WTC11 (cell line): ENCODE measurements around the gene TXN2. TPM values are rescaled to one million over a fixed set of nuclear protein-coding genes. Genes with fewer than 3 reads are reported as not detected.

Experiments
- ATAC-seq: fragments of 200-7000 bp; cut with Tn5 transposase; 2 replicates; pipeline ENCODE4 v1.10.0; 2021; ENCODE audit warnings: mild to moderate bottlenecking, moderate library complexity
- CTCF ChIA-PET: fragments of 300-600 bp; sonication (Branson Sonifier 250); formaldehyde crosslinking; loops from one replicate; lab custom pipeline; 2021; ENCODE audit warnings: antibody characterized with exemption; lab: Charles Lee
- POLR2A ChIA-PET: fragments of 350-600 bp; sonication (Branson Sonifier 250); formaldehyde crosslinking; loops from one replicate; lab custom pipeline; 2021; ENCODE audit warnings: antibody characterized with exemption; lab: Charles Lee
- DNase-seq: peaks from one replicate; pipeline ENCODE4 v3.0.0; 2021; ENCODE audit warnings: low spot score
- H3K27ac Mint-ChIP-seq: 2 replicates; pipeline ENCODE4 v1.8.0; 2021; ENCODE audit warnings: mixed read lengths
- H3K27me3 Mint-ChIP-seq: 2 replicates; pipeline ENCODE4 v1.8.0; 2021; ENCODE audit warnings: low read depth, mild to moderate bottlenecking, moderate library complexity, mixed read lengths
- H3K36me3 Mint-ChIP-seq: 2 replicates; pipeline ENCODE4 v1.8.0; 2021; ENCODE audit warnings: mixed read lengths
- H3K4me1 Mint-ChIP-seq: 2 replicates; pipeline ENCODE4 v1.8.0; 2022; ENCODE audit warnings: mixed read lengths
- H3K4me3 Mint-ChIP-seq: 2 replicates; pipeline ENCODE4 v1.8.0; 2021; ENCODE audit warnings: mild to moderate bottlenecking, moderate library complexity, mixed read lengths
- H3K9me3 Mint-ChIP-seq: 2 replicates; pipeline ENCODE4 v1.8.0; 2021; ENCODE audit warnings: mixed read lengths
- ATF1 ChIP-seq: sonication (generic); formaldehyde crosslinking; IDR thresholded peaks from 2 replicates; pipeline ENCODE4 v1.8.1; 2023; ENCODE audit warnings: mild to moderate bottlenecking, moderate library complexity, missing genetic modification reagents
- CTCF ChIP-seq: fragments of 200-600 bp; IDR thresholded peaks from 2 replicates; pipeline ENCODE4 v1.8.0; 2022; ENCODE audit warnings: antibody characterized with exemption
- E2F1 ChIP-seq: sonication (generic); formaldehyde crosslinking; IDR thresholded peaks from 2 replicates; pipeline ENCODE4 v1.8.0; 2022; ENCODE audit warnings: mild to moderate bottlenecking, missing genetic modification reagents
- EMX1 ChIP-seq: fragments of 250-450 bp; sonication (Bioruptor Pico); IDR thresholded peaks from 2 replicates; pipeline ENCODE4 v1.8.0; 2021; ENCODE audit warnings: mild to moderate bottlenecking
- FOXJ3 ChIP-seq: sonication (generic); formaldehyde crosslinking; IDR thresholded peaks from 2 replicates; pipeline ENCODE4 v1.9.0; 2021; ENCODE audit warnings: missing genetic modification reagents, mild to moderate bottlenecking, borderline replicate concordance
- GABPB1 ChIP-seq: sonication (generic); formaldehyde crosslinking; IDR thresholded peaks from 2 replicates; pipeline ENCODE4 v1.8.1; 2023; ENCODE audit warnings: mild to moderate bottlenecking, missing genetic modification reagents
- IRF1 ChIP-seq: sonication (generic); formaldehyde crosslinking; IDR thresholded peaks from 2 replicates; pipeline ENCODE4 v1.8.0; 2023; ENCODE audit warnings: missing genetic modification reagents
- IRF2 ChIP-seq: sonication (generic); formaldehyde crosslinking; IDR thresholded peaks from 2 replicates; pipeline ENCODE4 v1.8.0; 2022; ENCODE audit warnings: low read depth, missing genetic modification reagents, borderline replicate concordance
- MLX ChIP-seq: sonication (generic); formaldehyde crosslinking; IDR thresholded peaks from 2 replicates; pipeline ENCODE4 v1.8.1; 2023; ENCODE audit warnings: mild to moderate bottlenecking, missing genetic modification reagents, moderate library complexity
- MXD4 ChIP-seq: fragments of 250-450 bp; sonication (Bioruptor Pico); IDR thresholded peaks from 2 replicates; pipeline ENCODE4 v1.8.0; 2021; ENCODE audit warnings: mild to moderate bottlenecking, moderate library complexity, borderline replicate concordance
- NFATC4 ChIP-seq: fragments of 250-450 bp; sonication (Bioruptor Pico); IDR thresholded peaks from 2 replicates; pipeline ENCODE4 v1.9.0; 2021; ENCODE audit warnings: mild to moderate bottlenecking
- NFE2L1 ChIP-seq: sonication (generic); formaldehyde crosslinking; IDR thresholded peaks from 2 replicates; pipeline ENCODE4 v1.8.1; 2023; ENCODE audit warnings: missing genetic modification reagents
- NR2C2 ChIP-seq: sonication (generic); formaldehyde crosslinking; IDR thresholded peaks from 2 replicates; pipeline ENCODE4 v1.8.0; 2022; ENCODE audit warnings: mild to moderate bottlenecking, missing genetic modification reagents
- PRRX2 ChIP-seq: fragments of 250-450 bp; sonication (Bioruptor Pico); IDR thresholded peaks from 2 replicates; pipeline ENCODE4 v1.8.0; 2021; ENCODE audit warnings: mild to moderate bottlenecking
- SOX15 ChIP-seq: fragments of 250-450 bp; sonication (Bioruptor Pico); IDR thresholded peaks from 2 replicates; pipeline ENCODE4 v1.9.0; 2021; ENCODE audit warnings: mild to moderate bottlenecking
- ZBTB21 ChIP-seq: sonication (generic); formaldehyde crosslinking; IDR thresholded peaks from 2 replicates; pipeline ENCODE4 v1.8.1; 2023; ENCODE audit warnings: mild to moderate bottlenecking, missing genetic modification reagents, borderline replicate concordance
- ZBTB43 ChIP-seq: sonication (generic); formaldehyde crosslinking; IDR thresholded peaks from 2 replicates; pipeline ENCODE4 v1.8.1; 2023; ENCODE audit warnings: mild to moderate bottlenecking, missing genetic modification reagents
- ZMAT4 ChIP-seq: fragments of 250-450 bp; sonication (Bioruptor Pico); IDR thresholded peaks from 2 replicates; pipeline ENCODE4 v1.9.0; 2021; ENCODE audit warnings: mild to moderate bottlenecking
- ZNF219 ChIP-seq: sonication (generic); formaldehyde crosslinking; IDR thresholded peaks from 2 replicates; pipeline ENCODE4 v1.8.0; 2023; ENCODE audit warnings: missing genetic modification reagents, mild to moderate bottlenecking, borderline replicate concordance
- ZNF396 ChIP-seq: fragments of 250-450 bp; sonication (Bioruptor Pico); IDR thresholded peaks from 2 replicates; pipeline ENCODE4 v1.8.0; 2021; ENCODE audit warnings: mild to moderate bottlenecking, moderate library complexity, borderline replicate concordance
- ZNF416 ChIP-seq: fragments of 250-450 bp; sonication (Bioruptor Pico); IDR thresholded peaks from 2 replicates; pipeline ENCODE4 v1.9.0; 2021; ENCODE audit warnings: mild to moderate bottlenecking, inconsistent platforms
- ZNF532 ChIP-seq: fragments of 250-450 bp; sonication (Bioruptor Pico); IDR thresholded peaks from 2 replicates; pipeline ENCODE4 v1.9.0; 2021; ENCODE audit warnings: mild to moderate bottlenecking, borderline replicate concordance
- total RNA-seq: library from RNA; stranded (reverse); gene quantifications from 3 replicates; pipeline ENCODE4 v1.2.3, GENCODE V29; 2021

The TXN2 gene
- total RNA-seq, 1 experiment from 2014 or later = 57.6 TPM

- TF ChIP-seq E2F1 = no peak
- no peak for TF ChIP-seq ZNF396 (CRISPR knock-in tag)
- TF ChIP-seq PRRX2 (CRISPR knock-in tag) = no peak
- TF ChIP-seq MXD4 (CRISPR knock-in tag) = no peak
- TF ChIP-seq ATF1 (CRISPR knock-in tag) = no peak
- TF ChIP-seq SOX15 (CRISPR knock-in tag) = no peak
- no peak for TF ChIP-seq NFATC4 (CRISPR knock-in tag)
- no peak for TF ChIP-seq ZBTB21 (CRISPR knock-in tag)
These were observed 36.2 kb downstream of the TXN2 start (continued) for GRCh38 chr22:36445158-36445668.

- no peak overlapping the region for H3K4me3 Mint-ChIP-seq
- ChIA-PET POLR2A (no interaction called here), CTCF (interaction anchor here (0.6 to 2.5 kb wide), 4 partner anchors 15 to 142 kb away, joined by 3 to 11 read pairs (median 3); no protein-coding TSS in a partner anchor)
- TF ChIP-seq MLX (CRISPR knock-in tag) = no peak
- TF ChIP-seq PRRX2 (CRISPR knock-in tag) = no peak
- TF ChIP-seq IRF2 (CRISPR knock-in tag) = no peak
- TF ChIP-seq GABPB1 (CRISPR knock-in tag) = no peak
- no peak for TF ChIP-seq NR2C2 (CRISPR knock-in tag)
- no peak for TF ChIP-seq EMX1
- no peak for TF ChIP-seq ZBTB43
- no peak for TF ChIP-seq IRF1 (CRISPR knock-in tag)
- DNase-seq (no peak), ATAC-seq (no peak)
- no peaks in the 10 kb centered on the region for H3K27me3 Mint-ChIP-seq
- no peak overlapping the region for H3K27ac Mint-ChIP-seq
- H3K9me3 Mint-ChIP-seq = peaks cover 7% of the 10 kb centered on the region; the same call in 1 of the 2 replicates
- H3K36me3 Mint-ChIP-seq = no peaks in the 10 kb centered on the region
- H3K4me1 Mint-ChIP-seq = peaks cover 26% of the 10 kb centered on the region
These were observed 38.2 kb downstream of the TXN2 start for GRCh38 chr22:36443198-36443770.

- Mint-ChIP-seq H3K27ac (no peak overlapping the region), H3K9me3 (peaks cover 7% of the 10 kb centered on the region; the same call in 1 of the 2 replicates), H3K4me1 (peaks cover 26% of the 10 kb centered on the region), H3K36me3 (no peaks in the 10 kb centered on the region), H3K4me3 (no peak overlapping the region), H3K27me3 (no peaks in the 10 kb centered on the region)
- ChIA-PET POLR2A (interaction anchor here (0.7 kb wide), 1 partner anchor 206 kb away, joined by 9 read pairs; no protein-coding TSS in a partner anchor), CTCF (interaction anchor here (0.7 to 2.5 kb wide), 4 partner anchors 16 to 142 kb away, joined by 3 to 11 read pairs (median 3); no protein-coding TSS in a partner anchor)
- DNase-seq = no peak
- no peak; the same call in 1 of the 2 replicates for ATAC-seq
- TF ChIP-seq NFE2L1 (no peak), ZNF532 (CRISPR knock-in tag) (no peak), NFATC4 (CRISPR knock-in tag) (no peak), CTCF (no peak), ZNF416 (no peak), ZNF219 (no peak), EMX1 (no peak), ZMAT4 (CRISPR knock-in tag) (no peak), FOXJ3 (CRISPR knock-in tag) (no peak)
These were observed 38.8 kb downstream of the TXN2 start for GRCh38 chr22:36442506-36443197.
